T-cell (primary cell): ENCODE measurements around the gene NPBWR2. TPM values are rescaled to one million over a fixed set of nuclear protein-coding genes. Genes with fewer than 3 reads are reported as not detected.

Source experiments
- ATAC-seq, 4 experiments: fragments of 200-7000 bp in 3 of 4; fragments of 150-1000 bp in 1 of 4; cut with Tn5 transposase; replicated peaks in 1 of 4; 1 replicate in 3 of 4; 2 replicates in 1 of 4; pipeline ENCODE4 v1.10.0; 2021; ENCODE audit warnings: moderate library complexity in 3 of 4, mild to moderate bottlenecking in 2 of 4, moderate number of reproducible peaks in 1 of 4
- CTCF ChIA-PET, 2 donors: fragments of 300-600 bp; sonication (Branson Sonifier 250); formaldehyde crosslinking; loops; one replicate each; lab custom pipeline; 2022; ENCODE audit warnings: antibody characterized with exemption in 2 of 2; lab: Charles Lee
- POLR2A ChIA-PET, 2 donors: fragments of 300-600 bp; sonication (Branson Sonifier 250); formaldehyde crosslinking; loops; one replicate each; lab custom pipeline; 2022; ENCODE audit warnings: antibody characterized with exemption in 2 of 2; lab: Charles Lee
- DNase-seq, 35 experiments: peaks; one replicate each; pipeline versions ENCODE4 v3.0.0 to v3.0.0-alpha.2; 2013 to 2023
- H3K27ac ChIP-seq: one replicate; pipeline ENCODE4 v1.5.1; 2013; ENCODE audit warnings: low read length
- H3K27me3 ChIP-seq, 2 experiments: replicated peaks in 1 of 2; 1 replicate in 1 of 2; 2 replicates in 1 of 2; pipeline versions ENCODE4 v1.6.1 to v1.7.0; 2013; ENCODE audit warnings: low read length in 1 of 2, mixed read lengths in 1 of 2; ENCODE audit not compliant: control insufficient read depth in 2 of 2, insufficient read depth in 2 of 2; ENCODE audit errors: extremely low read depth in 1 of 2
- H3K36me3 ChIP-seq, 2 donors: 1 replicate in 1 of 2; 2 replicates in 1 of 2; pipeline versions ENCODE4 v1.6.1 to v1.7.0; 2013; ENCODE audit warnings: low read length in 1 of 2; ENCODE audit not compliant: control insufficient read depth in 2 of 2, insufficient read depth in 1 of 2; ENCODE audit errors: extremely low read depth in 1 of 2
- H3K4me1 ChIP-seq, 2 experiments: 1 replicate in 1 of 2; 2 replicates in 1 of 2; pipeline versions ENCODE4 v1.6.1 to v1.7.0; 2013; ENCODE audit warnings: low read length in 2 of 2, mixed read lengths in 1 of 2; ENCODE audit not compliant: insufficient read depth in 2 of 2, control insufficient read depth in 1 of 2; ENCODE audit errors: extremely low read depth in 1 of 2
- H3K4me3 ChIP-seq, 2 donors: 1 replicate in 1 of 2; 2 replicates in 1 of 2; pipeline versions ENCODE4 v1.5.1 to v1.7.0; 2013; ENCODE audit warnings: mild to moderate bottlenecking in 2 of 2, low read length in 1 of 2, moderate library complexity in 1 of 2; ENCODE audit not compliant: control insufficient read depth in 1 of 2; ENCODE audit errors: extremely low read depth in 1 of 2
- H3K9me3 ChIP-seq: 2 replicates; pipeline ENCODE4 v1.7.0; 2013
- H3K27ac Mint-ChIP-seq, 2 donors: one replicate each; pipeline ENCODE4 v1.8.0; 2020 to 2021; ENCODE audit warnings: mild to moderate bottlenecking in 2 of 2, mixed read lengths in 2 of 2
- H3K27me3 Mint-ChIP-seq, 2 donors: one replicate each; pipeline ENCODE4 v1.8.0; 2021 to 2022; ENCODE audit warnings: mixed read lengths in 2 of 2
- H3K36me3 Mint-ChIP-seq: one replicate; pipeline ENCODE4 v1.8.0; 2021; ENCODE audit warnings: mixed read lengths
- H3K4me1 Mint-ChIP-seq, 3 donors: one replicate each; pipeline ENCODE4 v1.8.0; 2020 to 2022; ENCODE audit warnings: mixed read lengths in 3 of 3, mild to moderate bottlenecking in 1 of 3
- H3K4me3 Mint-ChIP-seq, 3 donors: one replicate each; pipeline ENCODE4 v1.8.0; 2020 to 2022; ENCODE audit warnings: mild to moderate bottlenecking in 3 of 3, mixed read lengths in 3 of 3, moderate library complexity in 3 of 3
- H3K9me3 Mint-ChIP-seq, 3 donors: one replicate each; pipeline ENCODE4 v1.8.0; 2020 to 2022; ENCODE audit warnings: mixed read lengths in 3 of 3
- WGBS: methylation state at CpG from one replicate; pipeline ENCODE4 v1.1.5; 2013; ENCODE audit warnings: missing lambda C conversion rate; ENCODE audit not compliant: insufficient coverage; 5-methylcytosine and 5-hydroxymethylcytosine counted together
- total RNA-seq, 35 experiments: library from RNA in 6 of 35; stranded (reverse) in 6 of 35; fragments of 120-200 nt in 1 of 35; gene quantifications; one replicate each; pipeline versions ENCODE4 v1.2.1 to v1.2.4 and lab custom pipeline; 2013 to 2026

NPBWR2 gene
- total RNA-seq, 5 donors from 2014 or later (not counting 1 experiment from before 2014, with no cell fraction given), result not detected

DNA sequence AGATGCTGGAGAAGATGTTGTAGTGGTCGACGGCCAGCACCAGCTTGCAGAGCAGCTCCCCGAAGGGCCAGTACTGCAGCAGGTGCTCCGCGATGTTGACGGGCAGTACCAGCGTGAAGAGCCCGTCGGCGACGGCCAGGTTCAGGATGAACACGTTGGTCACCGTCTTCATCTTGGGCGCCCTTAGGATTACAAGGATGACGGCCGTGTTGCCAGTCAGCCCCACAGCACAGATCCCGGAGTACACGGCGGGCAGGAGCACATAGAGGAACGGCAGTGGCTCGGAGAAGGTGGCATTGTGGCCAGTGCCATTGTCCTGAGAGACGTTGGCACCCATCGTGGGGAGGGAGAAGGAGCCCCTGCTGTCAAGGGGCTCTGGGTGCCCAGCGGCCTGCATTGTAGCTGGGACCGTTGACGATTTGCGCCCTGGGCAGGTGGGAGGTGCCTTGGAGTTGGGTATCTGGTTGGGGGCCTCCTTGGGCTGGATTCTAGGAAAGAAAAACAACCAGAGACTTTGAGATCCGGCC lies 867 bp downstream of the NPBWR2 start:
- Histone ChIP-seq H3K36me3 (no peaks in the 10 kb centered on the region), H3K27me3 (peaks cover 0 to 49% of the 10 kb centered on the region in 2 experiments), H3K4me3 (no peak overlapping the region), H3K4me1 (peaks cover 0 to 24% of the 10 kb centered on the region in 2 experiments), H3K27ac (no peak overlapping the region), H3K9me3 (no peaks in the 10 kb centered on the region)
- no peaks in the 10 kb centered on the region for H3K36me3 Mint-ChIP-seq
- H3K27ac Mint-ChIP-seq, result no peak overlapping the region
- ChIA-PET CTCF (no interaction called here), POLR2A (no interaction called here)
- no peak overlapping the region for H3K4me3 Mint-ChIP-seq
- peaks cover 5 to 13% of the 10 kb centered on the region in 2 donors for H3K27me3 Mint-ChIP-seq
- DNase-seq (peak in 1 of 35 experiments; percentile 0), ATAC-seq (no peak)
- H3K4me1 Mint-ChIP-seq, result peaks cover 9 to 18% (median 18%) of the 10 kb centered on the region in 3 donors
- 93% methylated on average over 27 of the region's 28 CpGs for WGBS
- no peaks in the 10 kb centered on the region for H3K9me3 Mint-ChIP-seq

DNA sequence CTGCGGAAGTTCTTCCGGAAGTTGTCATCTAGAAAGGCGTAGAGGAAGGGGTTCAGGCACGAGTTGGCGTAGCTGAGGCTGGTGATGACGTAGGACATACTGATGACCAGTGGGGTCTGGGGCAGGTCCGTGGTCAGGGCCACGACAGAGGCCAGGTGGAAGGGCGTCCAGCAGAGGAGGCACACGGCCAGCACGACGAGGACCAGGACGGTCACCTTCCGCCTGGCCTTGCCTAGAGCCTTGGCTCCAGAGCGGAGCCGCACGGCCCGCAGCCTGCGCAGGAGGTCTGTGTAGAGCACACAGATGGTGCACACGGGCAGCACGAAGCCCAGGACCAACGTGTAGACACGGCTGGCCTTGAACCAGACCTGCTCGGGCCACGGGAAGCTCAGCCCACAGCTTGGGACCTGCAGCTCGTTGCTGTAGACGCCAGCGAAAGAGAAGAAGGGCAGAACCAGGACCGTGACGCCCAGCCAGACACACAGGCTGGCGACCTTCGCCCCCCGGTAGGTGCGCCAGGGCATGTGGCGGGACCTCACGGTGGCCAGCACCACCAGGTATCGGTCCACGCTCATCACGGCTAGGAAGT lies 1.4 kb downstream of the NPBWR2 start:
- Mint-ChIP-seq H3K36me3 (no peaks in the 10 kb centered on the region), H3K27ac (no peak overlapping the region), H3K4me1 (peaks cover 14 to 23% (median 22%) of the 10 kb centered on the region in 3 donors), H3K4me3 (no peak overlapping the region), H3K27me3 (peaks cover 8 to 19% of the 10 kb centered on the region in 2 donors), H3K9me3 (no peaks in the 10 kb centered on the region)
- Histone ChIP-seq H3K4me3 (no peak overlapping the region), H3K36me3 (no peaks in the 10 kb centered on the region), H3K4me1 (peaks cover 0 to 25% of the 10 kb centered on the region in 2 experiments), H3K9me3 (no peaks in the 10 kb centered on the region), H3K27ac (no peak overlapping the region), H3K27me3 (peaks cover 0 to 54% of the 10 kb centered on the region in 2 experiments)
- ATAC-seq, result no peak
- ChIA-PET POLR2A (no interaction called here), CTCF (no interaction called here)
- WGBS, result 91% methylated on average over 39 of the region's 39 CpGs
- peak in 1 of 35 experiments; percentile 2 for DNase-seq

DNA sequence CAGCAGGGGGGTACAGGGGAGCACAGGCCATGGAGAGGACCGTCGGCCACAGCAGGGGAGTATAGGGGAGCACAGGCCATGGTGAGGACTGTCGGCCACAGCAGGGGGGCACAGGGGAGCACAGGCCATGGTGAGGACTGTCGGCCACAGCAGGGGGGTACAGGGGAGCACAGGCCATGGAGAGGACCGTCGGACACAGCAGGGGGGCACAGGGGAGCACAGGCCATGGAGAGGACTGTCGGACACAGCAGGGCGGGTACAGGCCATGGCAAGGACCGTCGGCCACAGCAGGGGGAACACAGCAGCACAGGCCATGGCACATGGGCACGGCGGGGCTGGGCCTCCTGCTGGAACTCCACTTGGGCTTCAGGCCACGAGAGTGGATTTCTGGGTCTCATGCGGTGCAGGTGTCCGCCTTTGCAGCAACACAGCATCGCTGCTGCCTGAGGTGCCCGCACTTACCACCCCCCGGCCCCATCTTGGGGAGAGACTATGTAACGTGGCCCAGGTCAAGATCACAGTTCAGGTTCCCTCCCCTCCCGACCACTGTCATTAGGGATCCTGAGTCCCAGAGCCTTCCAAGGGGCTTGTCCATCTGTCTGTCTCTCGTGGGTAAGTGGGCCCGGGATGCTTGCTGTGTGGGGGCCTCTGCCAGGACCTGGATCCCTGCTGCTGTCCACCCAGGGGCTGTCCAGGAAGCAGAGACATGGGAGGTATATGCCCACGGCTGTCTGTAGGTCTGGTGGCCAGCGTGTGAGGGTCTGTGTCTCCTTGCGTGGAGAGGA lies 2.5 kb downstream of the NPBWR2 start:
- DNase-seq (peak in 1 of 35 experiments; percentile 0), ATAC-seq (no peak)
- Histone ChIP-seq H3K27ac (no peak overlapping the region), H3K9me3 (no peaks in the 10 kb centered on the region), H3K36me3 (no peaks in the 10 kb centered on the region), H3K4me1 (peaks cover 2 to 34% of the 10 kb centered on the region in 2 experiments), H3K4me3 (no peak overlapping the region), H3K27me3 (peaks cover 0 to 63% of the 10 kb centered on the region in 2 experiments)
- Mint-ChIP-seq H3K4me1 (peaks cover 18 to 31% (median 22%) of the 10 kb centered on the region in 3 donors), H3K4me3 (no peak overlapping the region), H3K9me3 (no peaks in the 10 kb centered on the region), H3K27me3 (peaks cover 8 to 19% of the 10 kb centered on the region in 2 donors), H3K36me3 (no peaks in the 10 kb centered on the region), H3K27ac (no peak overlapping the region)
- WGBS, result 94% methylated on average over 24 of the region's 25 CpGs
- CTCF ChIA-PET, result no interaction called here
- POLR2A ChIA-PET, result no interaction called here

DNA sequence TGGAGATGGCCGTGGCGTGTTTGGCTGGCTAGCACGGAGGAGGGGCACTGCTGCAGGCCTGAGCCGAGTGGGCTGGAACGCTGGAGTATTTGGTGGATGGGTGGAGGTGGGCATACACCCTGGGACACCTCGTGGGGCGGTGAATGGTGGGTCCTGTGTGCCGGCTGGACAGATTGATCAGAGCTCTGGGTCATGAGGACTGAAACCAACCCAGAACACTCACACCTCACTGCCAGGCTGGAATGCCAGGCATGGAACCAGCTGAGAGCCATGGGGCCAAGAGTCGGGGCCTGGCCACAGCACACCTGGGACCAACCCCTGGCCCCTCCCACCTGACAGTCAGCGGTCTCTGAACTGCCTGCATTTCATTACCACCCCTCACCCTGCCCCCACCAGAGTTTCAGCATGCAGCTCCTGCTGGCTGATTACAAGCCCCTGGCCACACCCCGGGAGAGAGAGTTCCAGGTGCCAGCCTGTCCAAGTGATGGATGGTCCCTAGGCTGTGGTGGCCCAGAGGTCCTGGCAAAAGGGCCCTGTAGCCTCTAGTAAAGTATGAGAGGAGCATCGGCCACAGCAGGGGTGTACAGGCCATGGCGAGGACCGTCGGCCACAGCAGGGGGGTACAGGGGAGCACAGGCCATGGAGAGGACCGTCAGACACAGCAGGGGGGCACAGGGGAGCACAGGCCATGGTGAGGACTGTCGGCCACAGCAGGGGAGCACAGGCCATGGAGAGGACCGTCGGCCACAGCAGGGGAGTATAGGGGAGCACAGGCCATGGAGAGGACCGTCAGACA lies 3.3 kb downstream of the NPBWR2 start:
- CTCF ChIA-PET, result no interaction called here

DNA sequence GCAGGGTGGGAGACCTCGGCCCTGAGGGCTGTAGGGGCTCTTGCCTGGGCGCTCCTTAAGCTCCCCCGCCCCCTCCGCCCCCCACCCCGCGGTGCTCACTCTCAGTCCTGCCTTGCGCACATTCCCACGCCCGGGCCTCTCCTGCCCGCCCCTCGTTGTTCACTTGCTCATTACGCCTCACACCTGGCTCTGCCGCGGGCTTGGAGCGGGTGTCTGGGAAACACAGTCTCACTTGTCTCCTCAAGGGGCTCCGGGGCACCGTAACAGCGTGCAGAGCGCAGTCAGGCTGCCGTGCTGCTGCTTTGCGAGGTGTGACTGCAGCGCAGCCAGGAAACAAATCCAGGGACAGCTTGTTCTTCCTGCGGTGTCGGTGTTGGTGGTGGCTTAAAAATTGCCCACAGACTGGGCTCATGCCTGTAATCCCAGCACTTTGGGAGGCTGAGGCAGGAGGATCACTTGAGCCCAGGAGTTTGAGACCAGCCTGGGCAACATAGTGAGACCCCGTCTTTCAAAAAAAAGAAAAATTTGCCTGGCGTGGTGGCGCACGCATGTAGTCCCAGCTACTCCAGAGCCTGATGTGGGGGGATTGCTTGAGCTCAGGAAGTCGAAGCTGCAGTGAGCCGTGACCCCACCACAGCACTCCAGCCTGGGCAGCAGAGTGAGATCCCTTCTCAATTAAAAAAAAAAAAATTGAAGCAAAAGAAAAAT lies 4.6 kb downstream of the NPBWR2 start:
- Mint-ChIP-seq H3K4me3 (peak overlapping the region; percentile 49 to 78 (median 55)), H3K27ac (no peak overlapping the region), H3K4me1 (peaks cover 16 to 25% (median 17%) of the 10 kb centered on the region in 3 donors), H3K36me3 (no peaks in the 10 kb centered on the region), H3K27me3 (peaks cover 8 to 19% of the 10 kb centered on the region in 2 donors), H3K9me3 (no peaks in the 10 kb centered on the region)
- Histone ChIP-seq H3K27ac (no peak overlapping the region), H3K4me1 (peaks cover 2 to 36% of the 10 kb centered on the region in 2 experiments), H3K36me3 (peaks cover 0 to 9% of the 10 kb centered on the region in 2 donors), H3K4me3 (peak overlapping the region in 1 of 2 donors; percentile 19), H3K27me3 (peaks cover 0 to 69% of the 10 kb centered on the region in 2 experiments), H3K9me3 (no peaks in the 10 kb centered on the region)
- ChIA-PET CTCF (interaction anchor here (0.6 to 0.7 kb wide), 5 partner anchors 16 to 400 kb away, joined by 3 to 7 read pairs (median 4); no protein-coding TSS in a partner anchor), POLR2A (interaction anchor here in 1 of 2 donors (0.6 to 0.8 kb wide), 2 partner anchors 17 to 121 kb away, joined by 3 to 5 read pairs; no protein-coding TSS in a partner anchor)
- ATAC-seq (no peak), DNase-seq (peak in 1 of 35 experiments; percentile 1)
- WGBS, result 11% methylated on average over 19 of the region's 30 CpGs

More for the DNA sequence above, 3.3 kb downstream of the NPBWR2 start:
- peaks cover 0 to 67% of the 10 kb centered on the region in 2 experiments for H3K27me3 ChIP-seq
- Mint-ChIP-seq H3K27ac (no peak overlapping the region), H3K27me3 (peaks cover 8 to 19% of the 10 kb centered on the region in 2 donors), H3K4me3 (no peak overlapping the region), H3K9me3 (no peaks in the 10 kb centered on the region), H3K4me1 (peaks cover 18 to 31% (median 22%) of the 10 kb centered on the region in 3 donors), H3K36me3 (no peaks in the 10 kb centered on the region)
- WGBS, result 90% methylated on average over 13 of the region's 20 CpGs
- ATAC-seq (no peak), DNase-seq (no peak)
- POLR2A ChIA-PET, result no interaction called here
- H3K9me3 ChIP-seq, result no peaks in the 10 kb centered on the region
- H3K4me1 ChIP-seq, result peaks cover 2 to 37% of the 10 kb centered on the region in 2 experiments
- H3K27ac ChIP-seq, result no peak overlapping the region
- peaks cover 0 to 1% of the 10 kb centered on the region in 2 donors for H3K36me3 ChIP-seq
- no peak overlapping the region for H3K4me3 ChIP-seq
